Kidney glomerular epithelial cell (primary cell): ENCODE data around the gene RAD51B.
"Not testable (repeated sequence)": the region's sequence is repeated elsewhere in the genome, so short reads cannot be mapped to it uniquely, and the experiment has no call there.

Experiments used
- DNase-seq: peaks from one replicate; lab custom pipeline; 2025; lab: John Stamatoyannopoulos, UW

The RAD51B gene

DNA sequence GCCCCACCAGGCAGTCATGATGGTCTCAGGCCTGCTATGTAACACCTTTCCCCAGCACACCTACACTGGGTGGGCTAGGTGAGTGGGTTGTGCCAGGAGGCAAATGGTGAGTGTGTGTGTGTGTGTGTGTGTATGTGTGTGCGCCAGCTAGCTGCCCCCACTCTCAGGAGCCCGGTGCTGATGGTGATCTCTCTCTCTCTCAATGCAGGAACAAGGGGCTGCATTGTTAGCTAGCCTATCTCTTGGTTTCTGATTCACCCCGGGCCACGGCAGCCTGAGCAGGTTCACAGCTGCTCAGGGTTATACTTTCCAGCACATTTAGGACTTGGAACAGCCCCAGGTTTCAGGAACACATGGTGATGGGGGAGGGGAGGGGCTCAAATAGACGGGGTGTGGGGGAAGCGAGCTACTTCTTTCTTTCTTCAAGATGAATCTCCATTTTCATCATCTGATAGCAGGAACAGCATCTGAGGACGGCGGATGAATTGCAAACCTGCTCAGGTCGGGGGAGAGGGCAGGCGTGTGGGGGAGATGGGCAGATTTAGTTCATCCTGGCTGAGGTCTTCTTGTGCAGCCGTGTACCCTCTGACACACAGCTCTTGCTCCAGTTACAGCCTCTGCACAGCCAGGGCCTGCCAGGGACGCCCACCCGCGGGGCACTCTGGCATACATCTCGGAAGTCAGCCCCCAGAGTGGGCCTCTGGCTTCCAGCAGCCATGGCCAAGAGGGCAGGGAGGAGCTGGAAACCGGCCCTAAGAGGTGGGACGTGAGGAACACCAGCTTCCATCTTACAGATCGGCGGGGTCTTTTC lies 835.6 kb downstream of the RAD51B start:
- no peak for DNase-seq

DNA sequence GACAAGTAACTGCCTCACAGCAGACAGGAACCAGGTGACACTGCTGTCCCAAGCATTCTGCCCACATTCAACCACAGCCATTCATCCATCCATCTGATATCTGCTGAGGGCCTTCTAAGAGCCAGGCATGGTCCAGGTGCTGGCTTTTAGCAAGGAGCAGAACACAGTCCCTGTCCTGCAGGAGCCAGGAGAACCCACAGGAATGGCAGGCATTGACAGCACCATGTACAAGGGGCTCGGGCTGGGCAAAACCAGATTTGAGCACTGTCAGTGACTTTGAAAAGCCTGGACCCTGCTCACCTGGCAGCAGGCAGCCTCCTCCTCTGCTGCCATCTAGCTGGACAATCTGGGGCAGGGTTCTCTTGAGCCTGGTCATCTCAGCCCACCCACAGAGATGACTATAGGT lies 836.3 kb downstream of the RAD51B start:
- no peak for DNase-seq

DNA sequence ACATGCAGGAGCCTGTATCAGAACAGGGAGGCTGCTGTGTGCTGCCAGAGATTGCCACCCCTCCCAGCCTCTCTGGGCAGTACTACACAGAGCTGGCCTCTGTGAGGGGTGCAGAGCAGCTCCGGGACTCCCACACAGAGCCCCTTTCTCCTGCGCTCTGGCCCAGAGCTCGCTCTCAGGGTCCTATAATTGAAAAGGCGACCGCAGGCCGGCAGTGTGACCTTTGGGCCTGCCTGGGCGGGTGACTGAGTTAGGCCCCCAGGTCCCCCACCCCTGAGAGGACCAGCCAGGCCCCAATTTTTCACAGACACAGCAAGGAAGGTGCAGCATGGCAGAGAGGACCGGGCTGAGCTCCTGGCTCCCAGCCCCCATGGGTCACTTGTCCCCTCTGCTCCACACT lies 836.9 kb downstream of the RAD51B start:
- DNase-seq = no peak

DNA sequence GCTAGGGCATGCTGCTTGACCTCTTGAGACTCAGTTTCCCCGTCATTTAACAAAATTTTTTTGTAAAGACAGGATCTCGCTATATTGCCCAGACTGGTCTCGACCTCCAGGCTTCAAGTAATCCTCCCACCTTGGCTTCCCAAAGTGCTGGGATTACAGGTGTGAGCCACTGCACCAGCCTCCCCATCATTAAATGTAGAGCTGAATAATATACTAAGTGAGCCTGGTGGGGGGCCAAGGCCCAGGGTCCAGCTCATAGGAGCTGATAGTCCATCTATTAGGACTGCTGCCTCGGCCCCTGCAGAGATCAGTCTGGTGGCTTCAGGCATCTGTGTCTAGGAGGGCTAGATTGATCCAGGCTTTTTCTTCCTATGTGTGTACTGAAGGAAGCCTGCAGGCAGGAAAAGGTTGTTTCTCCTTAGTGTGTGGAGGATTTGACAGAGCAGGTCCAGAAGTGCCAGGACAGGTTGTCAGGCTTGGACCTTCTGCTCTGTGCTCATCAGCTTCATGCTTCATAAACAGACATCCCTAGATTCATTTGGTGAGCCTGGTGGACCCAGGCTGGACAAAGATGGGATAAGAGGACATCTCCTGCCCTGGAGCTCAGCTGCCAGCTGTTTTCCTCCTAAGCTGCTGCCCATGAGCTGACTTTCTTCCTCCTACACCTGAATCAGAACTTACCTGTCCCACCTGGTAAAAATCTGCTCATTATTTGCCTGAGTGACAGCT lies 837.9 kb downstream of the RAD51B start:
- DNase-seq = no peak

DNA sequence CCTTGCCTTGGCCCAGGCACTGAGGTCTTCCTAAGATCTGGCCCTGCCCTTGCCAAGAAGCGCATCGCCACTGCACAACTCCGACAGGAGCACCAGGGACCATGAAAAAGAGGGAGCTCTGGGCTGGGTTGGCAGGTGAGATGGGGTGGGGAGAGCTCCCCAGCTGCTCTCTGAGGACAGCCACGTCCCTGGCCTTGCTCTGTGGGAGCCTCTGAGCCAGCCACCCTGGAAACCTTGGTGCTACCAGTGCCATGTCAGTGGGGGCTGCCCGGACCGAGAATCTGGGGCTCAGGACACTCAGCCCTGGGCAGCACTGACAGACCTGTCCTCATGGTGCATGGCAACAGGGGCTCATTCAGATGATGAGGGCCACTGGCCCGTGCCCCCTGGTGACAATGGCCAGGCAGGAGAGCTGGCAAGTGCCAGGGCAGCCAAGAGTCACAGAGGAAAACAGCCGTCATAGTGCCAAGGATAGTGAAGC lies 838.5 kb downstream of the RAD51B start:
- no peak for DNase-seq

DNA sequence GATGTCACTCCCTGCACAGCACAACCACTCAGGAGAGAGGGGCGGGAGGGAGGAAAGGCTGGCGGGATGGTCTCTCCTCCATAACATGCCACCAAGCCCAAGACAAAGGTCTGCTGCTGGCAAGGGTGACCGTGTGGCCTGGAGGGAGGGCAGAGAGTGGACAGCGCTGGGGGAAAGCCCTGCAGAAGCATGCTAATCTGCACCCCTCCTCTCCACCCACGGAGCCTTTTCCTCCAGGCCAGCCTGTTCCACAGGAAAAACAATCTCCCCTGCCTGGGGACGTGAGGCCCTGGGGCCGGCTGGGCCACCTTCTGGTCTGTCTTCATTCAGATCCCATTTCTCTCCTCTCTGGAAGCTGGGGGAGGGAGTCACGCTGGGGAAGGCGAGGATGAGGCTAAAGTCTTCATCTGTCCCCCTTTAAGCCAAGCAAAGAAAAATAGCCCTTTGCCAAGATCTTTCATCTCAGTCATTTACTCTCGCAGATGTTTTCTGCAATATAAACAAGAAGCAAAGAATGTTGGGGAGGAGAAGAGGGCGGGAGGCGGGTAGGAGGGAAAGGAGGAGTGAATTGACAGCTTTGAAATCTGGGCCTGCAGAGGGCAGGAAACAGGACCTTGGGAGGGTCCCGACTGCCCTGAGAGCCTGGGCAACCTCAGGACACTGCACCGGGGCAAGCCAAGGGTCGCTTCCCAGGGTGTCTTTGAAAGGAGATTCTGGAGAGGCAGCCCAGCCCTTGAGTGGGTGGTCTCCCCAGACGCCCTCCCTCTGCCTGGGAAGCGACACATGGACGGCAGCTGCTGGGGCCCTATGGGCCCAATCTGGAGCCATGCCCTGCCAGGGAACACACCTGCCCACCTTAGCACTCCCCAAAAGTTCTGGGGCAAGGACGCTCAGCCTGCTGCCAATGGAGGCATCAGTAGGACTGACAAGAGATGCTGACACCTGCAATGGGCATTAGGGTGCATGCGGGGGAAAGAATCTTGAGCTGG lies 839.7 kb downstream of the RAD51B start:
- no peak for DNase-seq

DNA sequence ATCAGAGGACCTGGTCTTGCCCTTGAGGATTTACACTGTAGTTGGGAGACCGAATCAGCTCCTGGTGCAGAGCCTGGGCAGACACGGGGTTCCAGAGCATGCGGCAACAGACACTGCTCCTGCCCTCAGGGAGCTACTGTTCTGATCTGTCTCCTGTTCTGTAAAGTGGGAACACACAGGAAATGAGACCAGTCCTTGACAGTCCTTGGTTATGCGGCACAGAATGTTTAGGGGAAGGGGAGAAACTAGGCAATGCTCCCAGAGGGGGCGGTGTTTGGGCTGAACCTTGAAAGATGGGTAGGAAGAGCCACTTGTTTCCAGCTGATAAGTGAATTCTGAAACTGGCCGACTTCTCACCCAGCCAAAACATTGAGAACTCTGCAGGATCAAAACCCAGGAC lies 840.9 kb downstream of the RAD51B start:
- DNase-seq = no peak

DNA sequence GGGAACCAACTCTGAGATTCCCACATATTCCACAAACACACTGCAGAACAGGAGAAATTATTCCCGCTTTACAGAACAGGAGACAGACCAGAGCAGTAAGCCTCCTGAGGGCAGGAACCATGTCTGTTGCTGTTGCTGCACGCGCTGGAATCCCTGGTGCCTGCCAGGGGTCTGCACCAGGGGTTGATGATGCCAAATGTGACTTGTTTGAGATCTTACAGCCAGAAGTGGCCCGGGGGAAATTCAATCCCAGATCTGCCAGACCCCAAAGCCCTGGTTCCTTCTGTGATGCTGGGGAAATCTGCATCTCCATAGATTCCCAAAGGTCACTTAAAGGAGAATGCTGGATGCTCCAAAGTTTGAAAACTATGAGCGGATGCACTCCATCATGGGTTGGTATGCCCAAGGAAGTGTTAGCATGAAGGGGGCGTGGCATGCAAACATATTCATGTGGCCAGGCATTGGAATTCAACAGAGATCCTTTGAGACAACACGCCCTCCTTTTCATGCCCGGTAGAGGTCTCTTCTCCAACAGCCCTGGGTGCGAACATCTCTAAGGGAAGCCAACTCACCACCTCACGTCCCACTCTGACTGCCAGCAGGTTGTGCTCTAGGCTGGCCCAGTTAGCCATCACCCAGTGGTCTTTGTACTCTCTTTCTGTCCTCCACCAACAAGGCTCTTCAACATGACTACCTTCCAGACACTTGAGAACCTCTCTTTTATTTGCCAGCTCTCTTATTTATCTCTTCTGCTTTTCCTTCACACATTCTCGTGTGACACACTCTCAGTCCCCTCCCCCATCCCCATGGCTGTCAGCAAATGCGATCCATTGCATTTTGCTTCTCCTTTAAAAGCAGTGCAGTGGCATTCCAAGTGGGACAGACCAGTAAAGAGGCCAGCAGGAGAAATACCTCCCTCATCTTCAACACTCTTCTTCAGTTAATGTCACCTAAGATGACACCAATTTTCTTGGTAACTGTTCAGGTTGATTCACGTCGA lies 841.9 kb downstream of the RAD51B start:
- DNase-seq = no peak

DNA sequence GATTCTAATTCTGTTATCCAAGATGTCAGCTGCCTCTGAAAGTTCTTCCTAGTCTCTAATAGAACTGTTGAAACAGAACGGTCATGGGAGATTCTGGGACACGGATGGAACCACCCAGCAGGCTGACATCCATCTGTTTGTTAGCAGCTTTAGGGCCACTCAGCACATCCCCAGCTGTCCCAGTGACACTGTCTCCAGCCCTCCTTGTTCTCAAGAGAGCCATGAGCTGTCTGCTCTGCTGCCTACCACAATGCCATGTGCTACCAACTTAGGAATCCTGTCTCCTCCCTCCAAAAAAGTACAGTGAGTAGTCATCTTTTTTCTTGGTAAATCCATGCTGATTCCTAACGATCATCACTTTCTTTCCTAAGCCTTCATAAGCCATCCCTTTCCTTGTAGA lies 842.8 kb downstream of the RAD51B start:
- DNase-seq = no peak

DNA sequence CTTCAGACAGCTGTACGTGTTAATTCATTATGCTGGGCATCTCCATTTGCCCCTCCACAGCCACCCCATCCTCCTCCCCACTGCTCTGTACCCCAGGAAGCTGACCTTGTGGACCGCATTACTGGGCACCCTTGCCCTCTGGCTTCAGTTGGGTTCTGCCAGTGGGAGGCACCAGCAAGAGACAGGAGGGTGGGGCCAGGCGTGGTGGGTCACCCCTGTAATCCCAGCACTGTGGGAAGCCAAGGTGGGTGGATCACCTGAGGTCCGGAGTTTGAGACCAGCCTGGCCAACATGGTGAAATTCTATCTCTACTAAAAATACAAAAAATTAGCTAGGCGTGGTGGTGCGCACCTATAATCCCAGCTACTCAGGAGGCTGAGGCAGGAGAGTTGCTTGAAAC lies 843.2 kb downstream of the RAD51B start:
- not testable (repeated sequence) for DNase-seq

DNA sequence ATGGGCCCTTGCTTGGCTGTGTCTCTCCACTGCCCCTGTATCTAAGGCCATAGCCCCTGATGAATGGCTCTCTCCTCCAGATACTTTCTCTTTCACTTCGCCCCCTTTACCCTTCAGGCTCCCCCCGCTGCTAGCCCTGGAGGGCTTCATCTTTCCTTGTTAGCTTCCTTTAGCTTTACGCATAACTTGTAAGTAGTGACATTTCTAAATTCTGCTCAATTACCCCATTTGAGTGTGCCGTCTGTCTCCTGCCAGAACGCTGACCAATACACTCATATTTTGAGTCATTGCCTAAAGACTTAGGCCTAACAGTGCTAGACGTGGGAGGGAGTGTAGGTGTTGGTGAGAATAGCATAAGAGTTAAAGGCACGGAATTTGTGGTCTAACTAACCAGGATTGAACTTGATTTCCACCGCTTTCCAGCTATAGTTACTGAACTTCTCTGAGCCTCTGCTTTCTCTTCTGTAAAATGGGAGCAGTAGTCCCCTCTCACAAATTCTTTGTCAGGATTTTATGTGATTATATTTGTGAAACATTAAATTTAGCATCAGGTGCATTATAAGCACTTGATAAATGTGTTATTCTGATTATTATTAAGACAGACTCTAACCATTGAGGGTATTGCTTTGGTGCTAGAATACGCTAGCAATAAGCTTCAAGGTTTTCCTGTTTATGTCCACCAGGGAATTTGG lies 844.0 kb downstream of the RAD51B start:
- no peak for DNase-seq

DNA sequence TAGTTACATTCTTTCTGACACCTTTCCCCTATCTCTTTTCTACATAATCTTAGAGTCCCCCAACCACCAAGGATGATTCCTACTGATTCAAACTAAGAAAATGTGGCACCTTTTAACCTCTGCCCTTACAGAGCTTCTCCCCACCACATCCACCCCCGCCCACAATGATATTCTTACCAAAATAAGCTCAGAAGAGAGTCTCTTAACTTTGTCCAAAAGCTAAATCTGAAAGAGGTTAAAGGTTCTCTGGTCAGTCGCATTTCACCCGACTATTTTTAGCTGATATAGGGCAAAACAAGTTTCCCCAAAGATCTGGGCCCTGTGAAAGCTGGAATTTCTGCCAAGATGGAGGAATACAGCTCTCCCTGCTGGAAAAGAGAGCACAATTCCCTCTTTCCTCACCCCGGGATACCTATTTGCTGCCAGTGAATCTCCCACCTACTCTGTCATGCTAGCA lies 844.7 kb downstream of the RAD51B start:
- no peak for DNase-seq

DNA sequence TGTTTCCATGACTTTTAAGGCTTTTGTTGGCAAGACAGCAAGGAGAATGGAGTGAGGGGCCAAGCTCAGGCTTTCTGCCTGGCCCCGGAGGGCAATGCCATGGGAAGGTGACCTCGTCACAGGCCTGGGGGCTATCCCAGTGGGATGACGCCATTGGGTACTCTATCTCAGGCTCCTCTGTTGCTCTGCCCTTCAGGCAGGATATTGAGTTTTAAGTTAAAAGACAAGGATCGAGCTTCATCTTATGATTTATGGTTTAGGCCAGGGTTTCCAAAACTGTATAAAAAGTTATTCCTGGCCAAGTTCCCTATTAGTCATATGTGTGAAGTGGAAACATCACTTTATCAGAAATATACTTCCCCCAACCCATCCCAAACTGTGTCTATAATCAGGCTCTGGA lies 845.6 kb downstream of the RAD51B start:
- no peak for DNase-seq

DNA sequence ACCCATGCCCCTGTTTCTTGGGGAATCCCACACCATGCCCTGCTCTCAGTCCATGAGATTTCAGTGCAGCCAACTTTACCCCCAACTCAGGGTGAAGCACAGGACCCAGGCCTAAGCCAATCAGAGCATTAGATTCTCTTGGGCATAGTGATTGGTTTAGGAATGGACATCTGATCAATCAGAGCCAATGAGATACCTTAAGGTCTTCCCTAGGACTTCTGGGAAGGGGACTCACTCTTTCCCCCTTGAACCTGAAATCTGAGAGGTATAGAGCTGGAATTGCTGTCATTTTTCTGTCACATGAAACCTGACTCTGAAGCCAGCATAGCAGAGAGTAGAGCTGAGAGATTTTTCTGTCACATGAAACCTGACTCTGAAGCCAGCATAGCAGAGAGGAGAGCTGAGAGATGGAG lies 846.2 kb downstream of the RAD51B start:
- no peak for DNase-seq

DNA sequence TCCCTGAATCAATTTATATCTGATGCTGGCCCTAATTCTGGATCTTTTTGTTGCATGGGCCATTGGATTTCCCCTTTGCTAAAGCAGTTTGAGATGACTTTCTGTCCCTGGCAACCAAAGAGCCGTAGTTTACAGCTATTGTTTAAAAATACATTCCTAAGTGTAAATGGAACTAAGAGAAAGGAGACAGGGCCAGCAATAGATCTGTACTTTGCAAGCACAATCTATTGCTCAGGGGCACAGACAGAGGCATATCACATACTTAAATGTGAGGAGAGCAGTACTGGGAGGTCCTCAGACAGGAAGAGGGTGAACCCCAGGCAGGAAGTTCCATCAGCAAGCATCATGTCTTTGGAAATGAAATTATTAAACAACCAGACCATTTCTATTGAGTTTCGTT lies 846.7 kb downstream of the RAD51B start:
- no peak for DNase-seq

DNA sequence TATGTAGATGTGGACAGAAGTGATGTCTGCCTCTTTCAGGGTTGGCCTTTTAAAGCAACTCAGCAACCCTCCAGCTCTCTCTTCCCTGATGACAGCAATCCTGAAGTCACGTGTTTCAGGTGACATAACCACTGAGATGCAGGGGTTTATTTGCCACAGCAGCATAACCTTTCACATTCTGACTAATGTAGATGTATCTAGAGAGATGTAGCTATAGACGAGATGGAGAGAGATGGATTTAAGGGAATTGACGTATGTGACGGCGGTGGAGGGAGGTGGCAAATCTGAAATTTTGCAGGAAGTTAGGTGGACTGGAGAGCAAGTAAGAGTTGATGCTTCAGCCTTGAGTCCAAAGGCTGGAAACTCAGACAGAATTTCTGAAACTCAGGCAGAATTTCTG lies 847.3 kb downstream of the RAD51B start:
- no peak for DNase-seq

DNA sequence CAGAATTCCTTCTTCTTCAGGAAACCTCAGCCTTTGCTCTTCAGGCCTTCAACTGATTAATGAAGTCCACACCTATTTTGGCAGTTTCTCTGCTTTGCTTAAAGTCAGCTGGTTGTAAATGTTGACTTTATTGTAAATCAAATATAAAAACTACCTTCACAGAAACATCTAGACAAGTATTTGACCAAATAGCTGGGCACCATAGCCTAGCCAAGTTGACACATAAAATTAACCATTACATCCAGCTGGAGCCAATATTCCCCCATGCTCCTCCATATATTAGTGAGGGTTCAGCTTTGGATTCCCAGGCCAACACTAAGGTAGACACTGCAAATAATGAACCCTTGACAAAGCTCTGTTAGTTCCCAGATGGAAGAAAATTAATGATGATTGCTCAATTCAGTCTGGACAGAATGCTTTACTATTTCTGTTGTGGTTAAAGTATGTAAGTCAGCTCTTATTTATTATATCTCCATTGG lies 847.8 kb downstream of the RAD51B start:
- no peak for DNase-seq

DNA sequence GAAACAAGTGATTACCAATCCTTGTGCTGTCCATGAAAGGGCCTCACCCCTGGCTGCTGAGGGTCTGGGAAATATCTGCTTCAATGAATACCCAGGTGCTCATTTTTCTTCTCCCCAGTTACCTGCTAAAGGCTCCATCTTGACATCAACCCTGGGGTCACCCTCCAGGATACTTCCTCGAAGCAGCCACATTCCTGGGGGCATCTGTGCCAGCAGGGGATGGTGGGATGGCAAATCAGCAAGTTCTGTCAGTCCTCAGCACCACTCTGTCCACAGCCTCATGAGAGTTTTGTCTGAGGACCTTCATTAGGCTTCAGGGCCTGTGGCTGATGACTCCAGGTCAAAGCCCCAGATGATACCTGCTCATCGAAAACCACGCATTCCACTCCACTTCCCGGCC lies 848.4 kb downstream of the RAD51B start:
- no peak for DNase-seq

DNA sequence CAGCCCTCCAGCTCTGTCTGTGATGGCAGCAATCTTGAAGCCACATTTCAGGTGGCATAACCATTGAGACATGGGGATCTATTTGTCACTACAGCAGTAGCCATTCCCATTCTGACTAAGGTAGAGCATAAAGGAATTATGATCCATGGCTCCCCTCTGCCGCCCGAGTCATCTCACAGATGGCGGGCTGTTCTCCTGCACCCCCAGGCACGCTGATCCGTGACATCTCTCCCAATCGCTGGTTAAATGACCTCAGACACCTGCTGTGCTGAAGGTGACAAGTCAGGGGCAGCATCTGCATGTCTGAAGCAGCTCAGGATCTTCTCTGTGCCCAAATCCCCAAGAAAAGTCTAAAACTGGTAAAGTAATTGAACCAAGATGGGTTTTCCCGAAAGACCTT lies 849.0 kb downstream of the RAD51B start:
- DNase-seq = no peak

DNA sequence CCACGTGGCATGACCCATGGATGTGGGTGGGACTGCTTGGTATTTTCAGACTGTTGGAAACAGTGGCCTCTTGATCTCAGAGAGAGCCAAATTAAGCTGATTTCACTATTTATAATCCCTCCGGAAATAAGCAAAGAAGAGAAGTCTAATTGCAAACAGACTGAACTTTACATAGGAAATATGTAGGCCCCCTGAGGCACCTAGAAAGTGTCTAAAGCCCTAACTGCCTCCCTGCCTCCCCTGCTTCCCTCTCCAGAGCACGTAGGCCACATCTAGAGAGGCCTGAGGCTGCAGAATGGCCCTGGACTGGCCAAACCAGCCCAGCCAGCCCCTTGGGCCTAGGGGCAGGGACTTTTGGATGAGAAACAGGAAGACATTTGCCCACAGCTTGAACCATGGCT lies 849.5 kb downstream of the RAD51B start:
- DNase-seq = no peak
